Stimulated activated CD8-positive, alpha-beta memory T cell treated with anti-CD3 and anti-CD28 coated beads, Interleukin-15, amount 100 ng/mL, for 4 hours (primary cell): ENCODE measurements around the gene ARL5B.
"Not testable (repeated sequence)": the region's sequence is repeated elsewhere in the genome, so short reads cannot be mapped to it uniquely, and the experiment has no call there.

Source experiments
- DNase-seq, 2 donors: peaks; one replicate each; pipeline ENCODE4 v3.0.0-alpha.2; 2020; ENCODE audit warnings: low read depth in 2 of 2

Gene ARL5B

GRCh38 chr10:18659125-18659818 lies at the start of gene ARL5B:
Gene ARL5B, plus strand, starts transcription at chr10:18659431. Its CDS starts 207 bp downstream, at chr10:18659638.
- DNase-seq, result peak; percentile 95

GRCh38 chr10:18610517-18610916 lies 48.7 kb upstream of the ARL5B start:
- no peak for DNase-seq

- no peak for DNase-seq
Measured at GRCh38 chr10:18611168-18611567, 48.1 kb upstream of the ARL5B start.

GRCh38 chr10:18615618-18616017 lies 43.6 kb upstream of the ARL5B start:
- no peak for DNase-seq

GRCh38 chr10:18616337-18616736 lies 42.9 kb upstream of the ARL5B start:
- no peak for DNase-seq

GRCh38 chr10:18619016-18619415 lies 40.2 kb upstream of the ARL5B start:
- no peak for DNase-seq

- DNase-seq, result no peak
Measured at GRCh38 chr10:18620856-18621255, 38.4 kb upstream of the ARL5B start.

- not testable (repeated sequence) for DNase-seq
Measured at GRCh38 chr10:18623671-18624070, 35.6 kb upstream of the ARL5B start.

- no peak for DNase-seq
Measured at GRCh38 chr10:18625886-18626285, 33.3 kb upstream of the ARL5B start.

GRCh38 chr10:18627452-18628018 lies 31.7 kb upstream of the ARL5B start:
- DNase-seq, result peak; percentile 54 to 65

GRCh38 chr10:18632500-18632899 lies 26.7 kb upstream of the ARL5B start:
- DNase-seq, result not testable (repeated sequence)

- DNase-seq, result no peak
Measured at GRCh38 chr10:18635995-18636394, 23.2 kb upstream of the ARL5B start.

GRCh38 chr10:18637400-18637799 lies 21.8 kb upstream of the ARL5B start:
- not testable (repeated sequence) for DNase-seq

- not testable (repeated sequence) for DNase-seq
Measured at GRCh38 chr10:18639719-18640118, 19.5 kb upstream of the ARL5B start.

- DNase-seq, result no peak
Measured at GRCh38 chr10:18647151-18647550, 12.1 kb upstream of the ARL5B start.

- DNase-seq, result no peak
Measured at GRCh38 chr10:18647945-18648344, 11.3 kb upstream of the ARL5B start.

GRCh38 chr10:18649364-18649959 lies 9.8 kb upstream of the ARL5B start:
- no peak for DNase-seq

- no peak for DNase-seq
Measured at GRCh38 chr10:18650404-18650997, 8.7 kb upstream of the ARL5B start.

- DNase-seq, result peak; percentile 86 to 89
Measured at GRCh38 chr10:18651324-18652007, 7.8 kb upstream of the ARL5B start, which contains the start of gene NSUN6. Gene NSUN6, minus strand, starts transcription at chr10:18651587. Its CDS starts 384 bp downstream, at chr10:18651203.

- DNase-seq, result no peak
Measured at GRCh38 chr10:18653112-18653511, 6.1 kb upstream of the ARL5B start.

- no peak for DNase-seq
Measured at GRCh38 chr10:18656724-18657123, 2.5 kb upstream of the ARL5B start.
